Fibroblast of lung (primary cell): Measurements from ENCODE around the gene SCUBE3. TPM values are rescaled to one million over a fixed set of nuclear protein-coding genes. Genes with fewer than 3 reads are reported as not detected.

ENCODE experiments used
- DNase-seq, 2 donors: peaks; one replicate each; pipeline versions ENCODE4 v3.0.0 to v3.0.0-alpha.2; 2010; ENCODE audit warnings: low read depth in 2 of 2
- H2AFZ ChIP-seq: 2 replicates; pipeline ENCODE4 v1.5.1; 2012; ENCODE audit warnings: low read length, control low read depth, inconsistent platforms
- H3K27ac ChIP-seq: 2 replicates; pipeline ENCODE4 v1.5.1; 2011; ENCODE audit warnings: low read length, control low read depth; ENCODE audit not compliant: insufficient read depth
- H3K27me3 ChIP-seq: 2 replicates; pipeline ENCODE4 v1.5.1; 2011; ENCODE audit warnings: mild to moderate bottlenecking, low read length; ENCODE audit not compliant: control insufficient read depth, insufficient read depth
- H3K36me3 ChIP-seq: 2 replicates; pipeline ENCODE4 v1.5.1; 2011; ENCODE audit warnings: low read length; ENCODE audit not compliant: control insufficient read depth, insufficient read depth
- H3K4me1 ChIP-seq: 2 replicates; pipeline ENCODE4 v1.5.1; 2011; ENCODE audit warnings: low read length; ENCODE audit not compliant: control insufficient read depth, insufficient read depth; ENCODE audit errors: extremely low read depth
- H3K4me2 ChIP-seq: 2 replicates; pipeline ENCODE4 v1.5.1; 2011; ENCODE audit warnings: low read length, control low read depth; ENCODE audit not compliant: insufficient read depth; ENCODE audit errors: extremely low read depth
- H3K4me3 ChIP-seq, 4 experiments: fragments of 200-600 bp in 1 of 4; sonication (generic) in 1 of 4; replicated peaks in 1 of 4; 2 replicates each; pipeline ENCODE4 v1.5.1; 2011 to 2016; ENCODE audit warnings: low read length in 4 of 4, low read depth in 3 of 4, mild to moderate bottlenecking in 3 of 4, control low read depth in 2 of 4, inconsistent platforms in 1 of 4, mixed read lengths in 1 of 4; ENCODE audit not compliant: insufficient read depth in 1 of 4; ENCODE audit errors: control extremely low read depth in 1 of 4
- H3K79me2 ChIP-seq: 2 replicates; pipeline ENCODE4 v1.5.1; 2012; ENCODE audit warnings: mild to moderate bottlenecking, low read length, inconsistent platforms; ENCODE audit not compliant: control insufficient read depth, insufficient read depth
- H3K9ac ChIP-seq: 2 replicates; pipeline ENCODE4 v1.5.1; 2011; ENCODE audit warnings: mild to moderate bottlenecking, low read length, control low read depth; ENCODE audit not compliant: insufficient read depth
- H3K9me3 ChIP-seq: 2 replicates; pipeline ENCODE4 v1.5.1; 2012; ENCODE audit warnings: low read depth, low read length; ENCODE audit not compliant: control insufficient read depth, insufficient read depth
- H4K20me1 ChIP-seq: 2 replicates; pipeline ENCODE4 v1.5.1; 2011; ENCODE audit warnings: low read length; ENCODE audit not compliant: control insufficient read depth, insufficient read depth; ENCODE audit errors: extremely low read depth
- CTCF ChIP-seq, 2 donors: IDR thresholded peaks in 1 of 2; conservative IDR thresholded peaks in 1 of 2; 1 replicate in 1 of 2; 2 replicates in 1 of 2; pipeline ENCODE4 v1.5.1; 2011 to 2012; ENCODE audit warnings: low read length in 2 of 2, control low read depth in 1 of 2, inconsistent platforms in 1 of 2, low read depth in 1 of 2, mild to moderate bottlenecking in 1 of 2
- EZH2 ChIP-seq: IDR thresholded peaks from 2 replicates; pipeline ENCODE4 v1.5.1; 2012; ENCODE audit warnings: low read length, control low read depth, mild to moderate bottlenecking; ENCODE audit errors: missing control alignments
- polyA plus RNA-seq, 2 donors: library from polyadenylated mRNA; depleted of rRNA in 1 of 2; stranded (reverse) in 1 of 2; unstranded in 1 of 2; fragments of >200 nt; gene quantifications; 2 replicates each; pipeline ENCODE4 v1.2.1, GENCODE V29; 2011 to 2012; ENCODE audit warnings: missing spikeins in 1 of 2
- total RNA-seq: library from RNA; depleted of rRNA; stranded (reverse); fragments of >200 nt; gene quantifications from 2 replicates; pipeline ENCODE4 v1.2.1, GENCODE V29; 2014

SCUBE3 gene
- total and polyA plus RNA-seq, 2 donors (not counting 1 experiment from before 2014, with no cell fraction given): under 0.01 to 1.2 TPM

GRCh38 chr6:35282472-35282871, 68.7 kb downstream of the SCUBE3 start:
- Histone ChIP-seq H4K20me1 (no peaks in the 10 kb centered on the region), H3K4me1 (no peaks in the 10 kb centered on the region), H3K4me2 (no peak overlapping the region), H3K4me3 (no peak overlapping the region), H3K27me3 (no peaks in the 10 kb centered on the region), H3K79me2 (no peaks in the 10 kb centered on the region), H3K27ac (no peak overlapping the region), H3K36me3 (peaks cover 6% of the 10 kb centered on the region), H3K9ac (no peak overlapping the region), H2AFZ (no peak overlapping the region), H3K9me3 (no peaks in the 10 kb centered on the region)
- no peak for DNase-seq
- TF ChIP-seq EZH2 (no peak), CTCF (conservative IDR thresholded peaks at IDR 0.05 in 1 of 2, IDR thresholded peaks at IDR 0.05 in 1 of 2; ENCODE audit: low read depth in 1 of 2, low read length in 2 of 2) (no peak)

- no peak for TF ChIP-seq CTCF (conservative IDR thresholded peaks at IDR 0.05 in 1 of 2, IDR thresholded peaks at IDR 0.05 in 1 of 2; ENCODE audit: low read depth in 1 of 2, low read length in 2 of 2)
- no peak for TF ChIP-seq EZH2
- H3K9ac ChIP-seq: no peak overlapping the region
- no peak overlapping the region for H3K4me3 ChIP-seq
- H3K79me2 ChIP-seq: no peaks in the 10 kb centered on the region
- H3K4me1 ChIP-seq: peaks cover 2% of the 10 kb centered on the region
- H3K4me2 ChIP-seq: no peak overlapping the region
- H3K27ac ChIP-seq: no peak overlapping the region
- H3K9me3 ChIP-seq: no peaks in the 10 kb centered on the region
- H2AFZ ChIP-seq: no peak overlapping the region
- no peak for DNase-seq
- no peaks in the 10 kb centered on the region for H3K27me3 ChIP-seq
- peaks cover 8% of the 10 kb centered on the region for H3K36me3 ChIP-seq
- peaks cover 2% of the 10 kb centered on the region for H4K20me1 ChIP-seq
These were observed 69.6 kb downstream of the SCUBE3 start for GRCh38 chr6:35283361-35283760.

- H3K4me3 ChIP-seq: no peak overlapping the region
- H3K4me2 ChIP-seq: peak overlapping the region; percentile 2
- no peak overlapping the region for H2AFZ ChIP-seq
- H3K9ac ChIP-seq: no peak overlapping the region
- H4K20me1 ChIP-seq: peaks cover 2% of the 10 kb centered on the region
- H3K27me3 ChIP-seq: no peaks in the 10 kb centered on the region
- H3K9me3 ChIP-seq: no peaks in the 10 kb centered on the region
- H3K4me1 ChIP-seq: peaks cover 2% of the 10 kb centered on the region
- peak; percentile 23 to 63 for DNase-seq
- no peak overlapping the region for H3K27ac ChIP-seq
- H3K36me3 ChIP-seq: peaks cover 12% of the 10 kb centered on the region
- TF ChIP-seq CTCF (conservative IDR thresholded peaks at IDR 0.05 in 1 of 2, IDR thresholded peaks at IDR 0.05 in 1 of 2; ENCODE audit: low read depth in 1 of 2, low read length in 2 of 2): no peak
- no peak for TF ChIP-seq EZH2
- no peaks in the 10 kb centered on the region for H3K79me2 ChIP-seq
These were observed 74.1 kb downstream of the SCUBE3 start for GRCh38 chr6:35287671-35288396.
